Skin of body (tissue), 2 donors: ENCODE measurements around the gene LRRC49. TPM values are rescaled to one million over a fixed set of nuclear protein-coding genes. Genes with fewer than 3 reads are reported as not detected.
A peak's percentile ranks its signal among the peaks of the same experiment; 100 is the strongest.
"Not testable (repeated sequence)": the region's sequence is repeated elsewhere in the genome, so short reads cannot be mapped to it uniquely, and the experiment has no call there.

ENCODE experiments used
- DNase-seq: peaks from one replicate; lab custom pipeline; 2025; lab: John Stamatoyannopoulos, UW
- total RNA-seq: library from RNA; depleted of rRNA; stranded (reverse); fragments of >200 nt; gene quantifications from one replicate; pipeline ENCODE4 v1.2.3, GENCODE V29; 2014

Gene LRRC49
- total RNA-seq, 1 donor from 2014 or later = 11.4 TPM

GRCh38 chr15:70995383-70995970, 102.9 kb downstream of the LRRC49 start:
- DNase-seq = peak; percentile 48

GRCh38 chr15:70998319-70998718, 105.7 kb downstream of the LRRC49 start:
- DNase-seq = no peak

- no peak for DNase-seq
Measured at GRCh38 chr15:71002316-71002715, 109.7 kb downstream of the LRRC49 start.

GRCh38 chr15:71003319-71003718, 110.7 kb downstream of the LRRC49 start:
- no peak for DNase-seq

GRCh38 chr15:71004506-71004905, 111.9 kb downstream of the LRRC49 start:
- not testable (repeated sequence) for DNase-seq

- DNase-seq = no peak
Measured at GRCh38 chr15:71005895-71006294, 113.3 kb downstream of the LRRC49 start.

GRCh38 chr15:71008250-71008870, 115.7 kb downstream of the LRRC49 start:
- no peak for DNase-seq

- DNase-seq = no peak
Measured at GRCh38 chr15:71010472-71010871, 117.8 kb downstream of the LRRC49 start.

GRCh38 chr15:71010997-71011396, 118.4 kb downstream of the LRRC49 start:
- no peak for DNase-seq

- no peak for DNase-seq
Measured at GRCh38 chr15:71011503-71012155, 119.0 kb downstream of the LRRC49 start.

GRCh38 chr15:71013446-71013845, 120.8 kb downstream of the LRRC49 start:
- DNase-seq = no peak

- DNase-seq = no peak
Measured at GRCh38 chr15:71015342-71015741, 122.7 kb downstream of the LRRC49 start.

GRCh38 chr15:71031232-71031631, 138.6 kb downstream of the LRRC49 start:
- DNase-seq = not testable (repeated sequence)

- DNase-seq = not testable (repeated sequence)
Measured at GRCh38 chr15:71035478-71035877, 142.9 kb downstream of the LRRC49 start.

GRCh38 chr15:71042356-71042922, 149.8 kb downstream of the LRRC49 start:
- no peak for DNase-seq

GRCh38 chr15:71043373-71043772, 150.7 kb downstream of the LRRC49 start:
- no peak for DNase-seq

- DNase-seq = no peak
Measured at GRCh38 chr15:71044006-71044405, 151.4 kb downstream of the LRRC49 start.

GRCh38 chr15:71046146-71046545, 153.5 kb downstream of the LRRC49 start:
- DNase-seq = not testable (repeated sequence)

GRCh38 chr15:71048913-71049675, 156.5 kb downstream of the LRRC49 start:
- no peak for DNase-seq

- DNase-seq = no peak
Measured at GRCh38 chr15:71049706-71050422, 157.2 kb downstream of the LRRC49 start.

- no peak for DNase-seq
Measured at GRCh38 chr15:71050461-71050860, 157.8 kb downstream of the LRRC49 start.
